Left colon (tissue), 2 donors: Measurements from ENCODE around the gene TMEM134. TPM values are rescaled to one million over a fixed set of nuclear protein-coding genes. Genes with fewer than 3 reads are reported as not detected.
A peak's percentile ranks its signal among the peaks of the same experiment; 100 is the strongest.
"Not testable (repeated sequence)": the region's sequence is repeated elsewhere in the genome, so short reads cannot be mapped to it uniquely, and the experiment has no call there.

Experiments
- ATAC-seq: fragments of 200-7000 bp; cut with Tn5 transposase; one replicate; pipeline ENCODE4 v1.9.1; 2020; ENCODE audit warnings: mild to moderate bottlenecking, moderate library complexity
- DNase-seq, 2 donors: peaks; one replicate each; pipeline ENCODE4 v3.0.0-alpha.2; 2020
- intact Hi-C, 2 donors: fragments of 100-400 bp; cut with DNase I in 1 of 2; cut with micrococcal nuclease in 1 of 2; formaldehyde crosslinking; loops; one replicate each; pipeline versions ENCODE4 v1.11.2 to v1.14.0; 2022; cut with DNase I, micrococcal nuclease
- long read RNA-seq: library from polyadenylated mRNA; unstranded; transcript quantifications from one replicate; pipeline ENCODE4 v2.0.0, GENCODE V29; 2021
- total RNA-seq, 2 donors: library from RNA; stranded (reverse); fragmentation: NEBNext Ultra II Directional; extraction: Animal tissue kit (Norgen Biotek cat#: 25700); gene quantifications; one replicate each; pipeline ENCODE4 v1.2.1, GENCODE V29; 2021
- donor health status: DM: no; HTN: no; CAD: no.
- donor health status: DM: yes; HTN: yes; CAD: no.

TMEM134 gene
- total RNA-seq = 10 to 100 TPM; 63.6 to 68.0 TPM
- long read RNA-seq, transcript TMEM134-201 (7 exons, 3,534 nt) = major isoform, 26 of 60 reads
- long read RNA-seq, partial matches to known transcripts = 5 of 60 reads
- long read RNA-seq, other reads (novel, unspliced or antisense) = 28 of 60 reads

- peak; percentile 79 for ATAC-seq
- intact Hi-C loops = no loop called here
- DNase-seq = peak; percentile 93 to 95
Observed at GRCh38 chr11:67468759-67469507, at the start of gene TMEM134. Gene TMEM134, minus strand, starts transcription at chr11:67469251. Its CDS starts 59 bp downstream, at chr11:67469192.

- ATAC-seq = peak; percentile 73
- no peak for DNase-seq
- intact Hi-C loops = no loop called here
Observed at GRCh38 chr11:67517784-67518552, 48.9 kb upstream of the TMEM134 start.

GRCh38 chr11:67516806-67517205 is 47.8 kb upstream of the TMEM134 start:
- ATAC-seq = no peak
- intact Hi-C loops = no loop called here
- peak in 1 of 2 donors; percentile 24 for DNase-seq

- ATAC-seq (no peak), DNase-seq (no peak)
- intact Hi-C loops = no loop called here
Observed at GRCh38 chr11:67514116-67514515, 45.1 kb upstream of the TMEM134 start.

GRCh38 chr11:67511558-67511957 is 42.5 kb upstream of the TMEM134 start:
- ATAC-seq, DNase-seq, intact Hi-C loops: not testable (repeated sequence)

- no peak for ATAC-seq
- no peak for DNase-seq
- intact Hi-C loops = no loop called here
Observed at GRCh38 chr11:67510023-67510345, 40.9 kb upstream of the TMEM134 start.

- ATAC-seq (peak; percentile 38), DNase-seq (peak; percentile 97 to 100)
- intact Hi-C loops = loop anchor here in 1 of 2 donors (10.0 kb wide), 1 partner anchor 114 kb away; the partner anchor contains the start of gene RAD9A
Observed at GRCh38 chr11:67508486-67509121, 39.6 kb upstream of the TMEM134 start.

- ATAC-seq = peak; percentile 63
- intact Hi-C loops = loop anchor here in 1 of 2 donors (10.0 kb wide), 1 partner anchor 113 kb away; the partner anchor contains the start of gene RAD9A
- peak; percentile 99 to 100 for DNase-seq
Observed at GRCh38 chr11:67507864-67508485, 38.9 kb upstream of the TMEM134 start, which contains the start of gene CDK2AP2. Gene CDK2AP2, minus strand, starts transcription at chr11:67508162. Its CDS starts 80 bp downstream, at chr11:67508082.

GRCh38 chr11:67507242-67507863 is 38.3 kb upstream of the TMEM134 start:
- peak; percentile 34 for ATAC-seq
- intact Hi-C loops = loop anchor here in 1 of 2 donors (10.0 kb wide), 1 partner anchor 113 kb away; the partner anchor contains the start of gene RAD9A
- DNase-seq = peak in 1 of 2 donors; percentile 90

- intact Hi-C loops = loop anchor here in 1 of 2 donors (10.0 kb wide), 1 partner anchor 112 kb away; the partner anchor contains the start of gene RAD9A
- no peak for ATAC-seq
Observed at GRCh38 chr11:67506426-67507051, 37.5 kb upstream of the TMEM134 start.

GRCh38 chr11:67505605-67506396 is 36.8 kb upstream of the TMEM134 start:
- DNase-seq = peak; percentile 94 to 97
- ATAC-seq = peak; percentile 55
- intact Hi-C loops = loop anchor here in 1 of 2 donors (10.0 kb wide), 1 partner anchor 111 kb away; the partner anchor contains the start of gene RAD9A

More at GRCh38 chr11:67506426-67507051, 37.5 kb upstream of the TMEM134 start:
- peak in 1 of 2 donors; percentile 66 for DNase-seq

GRCh38 chr11:67504950-67505581 is 36.0 kb upstream of the TMEM134 start, which contains the start of gene PITPNM1:
Gene PITPNM1, minus strand, starts transcription at chr11:67505363. Its CDS starts 1,183 bp downstream, at chr11:67504180.
- DNase-seq = peak; percentile 73 to 87
- ATAC-seq = peak; percentile 45
- intact Hi-C loops = loop anchor here in 1 of 2 donors (10.0 kb wide), 1 partner anchor 110 kb away; the partner anchor contains the start of gene RAD9A

GRCh38 chr11:67504005-67504949 is 35.2 kb upstream of the TMEM134 start:
- intact Hi-C loops = loop anchor here in 1 of 2 donors (10.0 kb wide), 1 partner anchor 109 kb away; the partner anchor contains the start of gene RAD9A
- peak in 1 of 2 donors; percentile 53 for DNase-seq

GRCh38 chr11:67503119-67504004 is 34.3 kb upstream of the TMEM134 start:
- intact Hi-C loops = loop anchor here in 1 of 2 donors (10.0 kb wide), 1 partner anchor 109 kb away; the partner anchor contains the start of gene RAD9A
- no peak for ATAC-seq
- DNase-seq = no peak

More at GRCh38 chr11:67504005-67504949, 35.2 kb upstream of the TMEM134 start:
- ATAC-seq = no peak
